NCI-H2196 treated with DMSO at 0.1 percent for 48 hours (cell line): Measurements from ENCODE around the gene STH.
"Not testable (repeated sequence)": the region's sequence is repeated elsewhere in the genome, so short reads cannot be mapped to it uniquely, and the experiment has no call there.

Experiments
- DNase-seq: peaks from one replicate; lab custom pipeline; 2025; ENCODE audit not compliant: unreplicated experiment; lab: John Stamatoyannopoulos, UW

Gene STH

GRCh38 chr17:45998987-45999899 is at the start of gene STH:
STH (plus strand) TSS chr17:45999250; CDS start chr17:45999280, 30 bp downstream.
- DNase-seq, result no peak

GRCh38 chr17:45949755-45950320 is 49.2 kb upstream of the STH start:
- DNase-seq, result no peak

- no peak for DNase-seq
These were observed 48.2 kb upstream of the STH start for GRCh38 chr17:45950888-45951287.

GRCh38 chr17:45951403-45951802 is 47.6 kb upstream of the STH start:
- no peak for DNase-seq

- DNase-seq, result no peak
These were observed 47.1 kb upstream of the STH start for GRCh38 chr17:45951941-45952340.

- DNase-seq, result no peak
These were observed 46.2 kb upstream of the STH start for GRCh38 chr17:45952814-45953320.

GRCh38 chr17:45953561-45953960 is 45.5 kb upstream of the STH start:
- DNase-seq, result no peak

- DNase-seq, result no peak
These were observed 44.1 kb upstream of the STH start for GRCh38 chr17:45954914-45955313.

- DNase-seq, result no peak
These were observed 43.7 kb upstream of the STH start for GRCh38 chr17:45955326-45955725.

- no peak for DNase-seq
These were observed 43.0 kb upstream of the STH start for GRCh38 chr17:45956090-45956489.

GRCh38 chr17:45956746-45957145 is 42.3 kb upstream of the STH start:
- DNase-seq, result not testable (repeated sequence)

- no peak for DNase-seq
These were observed 40.7 kb upstream of the STH start for GRCh38 chr17:45958307-45958706.

- no peak for DNase-seq
These were observed 39.9 kb upstream of the STH start for GRCh38 chr17:45958994-45959665.

GRCh38 chr17:45960311-45960710 is 38.7 kb upstream of the STH start:
- no peak for DNase-seq

- DNase-seq, result no peak
These were observed 37.8 kb upstream of the STH start for GRCh38 chr17:45961206-45961605.

- DNase-seq, result no peak
These were observed 36.7 kb upstream of the STH start for GRCh38 chr17:45962221-45962972.

- no peak for DNase-seq
These were observed 35.8 kb upstream of the STH start for GRCh38 chr17:45963283-45963682.

GRCh38 chr17:45963889-45964288 is 35.2 kb upstream of the STH start:
- DNase-seq, result no peak

- no peak for DNase-seq
These were observed 34.4 kb upstream of the STH start for GRCh38 chr17:45964634-45965033.

GRCh38 chr17:45965812-45966211 is 33.2 kb upstream of the STH start:
- DNase-seq, result no peak
